ENCODE results near the gene DAZAP1.

DAZAP1 gene

DNA sequence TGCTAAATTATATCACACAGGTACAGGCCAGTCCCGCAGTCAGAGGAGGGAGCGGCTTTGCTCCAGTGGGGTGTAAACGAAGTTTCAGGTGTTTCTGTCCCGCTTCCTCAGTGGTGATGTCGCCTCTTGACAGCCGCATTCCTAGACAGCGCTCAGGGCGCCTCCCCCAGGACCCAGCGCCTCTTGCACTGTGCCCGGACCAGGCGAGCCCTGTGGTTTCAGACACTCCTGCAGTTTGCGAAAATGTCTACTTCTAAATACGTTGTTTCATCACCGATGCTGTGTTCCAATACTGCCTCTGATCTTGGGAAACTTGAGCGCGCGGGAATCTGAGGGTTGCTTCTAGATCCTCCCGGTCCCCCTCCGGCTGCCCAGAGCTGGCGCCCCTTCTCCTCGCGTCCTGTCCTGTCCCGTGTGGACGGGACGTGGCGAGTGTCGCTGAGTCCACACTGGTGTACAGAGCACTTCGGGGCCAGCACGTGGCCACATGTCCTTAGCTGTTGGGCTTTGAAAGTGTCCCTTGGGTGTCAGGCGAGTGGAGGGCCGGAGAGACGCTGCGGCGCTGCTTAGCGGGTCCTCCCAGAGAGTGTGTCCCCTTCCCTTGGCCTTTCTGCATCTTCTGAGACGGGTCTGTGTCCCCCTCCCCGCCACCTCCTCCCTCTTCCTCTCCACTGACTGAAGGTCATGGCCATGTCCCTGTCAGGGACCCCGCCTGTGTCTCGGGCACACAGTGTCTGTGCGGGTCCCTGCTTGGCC lies 16.2 kb downstream of the DAZAP1 start:
- no peak for ATAC-seq
- TF ChIP-seq, protein P1, sequence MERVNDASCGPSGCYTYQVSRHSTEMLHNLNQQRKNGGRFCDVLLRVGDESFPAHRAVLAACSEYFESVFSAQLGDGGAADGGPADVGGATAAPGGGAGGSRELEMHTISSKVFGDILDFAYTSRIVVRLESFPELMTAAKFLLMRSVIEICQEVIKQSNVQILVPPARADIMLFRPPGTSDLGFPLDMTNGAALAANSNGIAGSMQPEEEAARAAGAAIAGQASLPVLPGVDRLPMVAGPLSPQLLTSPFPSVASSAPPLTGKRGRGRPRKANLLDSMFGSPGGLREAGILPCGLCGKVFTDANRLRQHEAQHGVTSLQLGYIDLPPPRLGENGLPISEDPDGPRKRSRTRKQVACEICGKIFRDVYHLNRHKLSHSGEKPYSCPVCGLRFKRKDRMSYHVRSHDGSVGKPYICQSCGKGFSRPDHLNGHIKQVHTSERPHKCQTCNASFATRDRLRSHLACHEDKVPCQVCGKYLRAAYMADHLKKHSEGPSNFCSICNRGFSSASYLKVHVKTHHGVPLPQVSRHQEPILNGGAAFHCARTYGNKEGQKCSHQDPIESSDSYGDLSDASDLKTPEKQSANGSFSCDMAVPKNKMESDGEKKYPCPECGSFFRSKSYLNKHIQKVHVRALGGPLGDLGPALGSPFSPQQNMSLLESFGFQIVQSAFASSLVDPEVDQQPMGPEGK (CRISPR knock-in tag; IDR thresholded peaks at IDR 0.05; ENCODE audit: borderline replicate concordance) = no peak
- no peak for TF ChIP-seq ZNF565 (CRISPR knock-in tag; conservative IDR thresholded peaks at IDR 0.05; ENCODE audit: low read depth)
- no peak for TF ChIP-seq ZC3H10 (CRISPR knock-in tag; IDR thresholded peaks at IDR 0.05)
- TF ChIP-seq CREB5 (CRISPR knock-in tag; IDR thresholded peaks at IDR 0.05; ENCODE audit: low read depth) = no peak
- no peak for TF ChIP-seq OSR1 (CRISPR knock-in tag; IDR thresholded peaks at IDR 0.05)
- TF ChIP-seq CSDC2 (CRISPR knock-in tag; IDR thresholded peaks at IDR 0.05) = no peak
- no peak for TF ChIP-seq PPARA (CRISPR knock-in tag; IDR thresholded peaks at IDR 0.05; ENCODE audit: borderline replicate concordance)
- TF ChIP-seq TOX (CRISPR knock-in tag; IDR thresholded peaks at IDR 0.05; ENCODE audit: borderline replicate concordance) = no peak
- no peak for TF ChIP-seq ISL1 (CRISPR knock-in tag; IDR thresholded peaks at IDR 0.05)
- TF ChIP-seq ESRRG (CRISPR knock-in tag; IDR thresholded peaks at IDR 0.05) = no peak
- no peak for TF ChIP-seq BACH2 (CRISPR knock-in tag; IDR thresholded peaks at IDR 0.05; ENCODE audit: borderline replicate concordance)
- no peak for TF ChIP-seq ZNF8 (CRISPR knock-in tag; IDR thresholded peaks at IDR 0.05)
- TF ChIP-seq SNAI2 (CRISPR knock-in tag; IDR thresholded peaks at IDR 0.05) = no peak
- TF ChIP-seq, protein P2, sequence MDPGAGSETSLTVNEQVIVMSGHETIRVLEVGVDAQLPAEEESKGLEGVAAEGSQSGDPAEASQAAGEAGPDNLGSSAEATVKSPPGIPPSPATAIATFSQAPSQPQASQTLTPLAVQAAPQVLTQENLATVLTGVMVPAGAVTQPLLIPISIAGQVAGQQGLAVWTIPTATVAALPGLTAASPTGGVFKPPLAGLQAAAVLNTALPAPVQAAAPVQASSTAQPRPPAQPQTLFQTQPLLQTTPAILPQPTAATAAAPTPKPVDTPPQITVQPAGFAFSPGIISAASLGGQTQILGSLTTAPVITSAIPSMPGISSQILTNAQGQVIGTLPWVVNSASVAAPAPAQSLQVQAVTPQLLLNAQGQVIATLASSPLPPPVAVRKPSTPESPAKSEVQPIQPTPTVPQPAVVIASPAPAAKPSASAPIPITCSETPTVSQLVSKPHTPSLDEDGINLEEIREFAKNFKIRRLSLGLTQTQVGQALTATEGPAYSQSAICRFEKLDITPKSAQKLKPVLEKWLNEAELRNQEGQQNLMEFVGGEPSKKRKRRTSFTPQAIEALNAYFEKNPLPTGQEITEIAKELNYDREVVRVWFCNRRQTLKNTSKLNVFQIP (CRISPR knock-in tag; IDR thresholded peaks at IDR 0.05; ENCODE audit: borderline replicate concordance, low read depth) = no peak
- no peak for TF ChIP-seq ZFP30 (CRISPR knock-in tag; IDR thresholded peaks at IDR 0.05)

DNA sequence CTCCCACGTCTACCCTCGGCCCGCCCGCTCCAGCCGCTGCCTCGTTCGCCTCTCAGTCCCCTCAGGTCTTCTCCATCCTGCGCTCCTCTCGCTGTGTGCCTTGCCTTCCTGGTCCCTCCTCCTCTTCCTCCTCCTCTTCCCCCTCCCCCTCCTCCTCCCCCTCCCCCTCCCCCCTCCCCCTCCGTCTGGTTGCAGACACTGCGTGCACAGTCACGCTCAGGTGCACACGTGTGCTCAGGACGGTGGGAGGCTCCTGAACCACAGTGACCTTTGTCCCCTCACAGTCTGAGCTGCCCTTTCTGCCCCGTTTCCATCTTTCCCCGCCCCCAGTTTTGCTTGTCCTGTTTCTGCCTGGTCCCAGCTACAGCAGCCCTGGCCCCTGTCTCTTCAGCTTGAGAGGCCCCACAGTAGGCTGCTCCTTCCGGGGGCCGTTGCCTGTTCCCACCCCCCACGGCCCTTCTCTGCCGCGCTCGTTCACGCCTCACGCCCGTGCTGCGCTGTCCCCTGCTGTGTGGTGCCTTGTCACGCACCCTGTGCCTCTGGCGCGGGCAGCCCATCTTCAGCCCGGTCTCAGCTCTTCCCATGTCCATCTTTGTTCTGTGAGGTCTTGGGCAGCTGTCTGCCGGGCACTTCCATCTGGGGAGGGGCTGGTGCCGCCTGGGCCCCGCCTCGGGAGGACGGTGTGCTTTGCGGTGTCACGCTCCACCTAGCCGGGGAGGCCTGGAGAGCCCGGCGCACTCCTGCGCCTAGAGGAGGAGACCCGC lies 17.0 kb downstream of the DAZAP1 start:
- TF ChIP-seq ISL1 (CRISPR knock-in tag; IDR thresholded peaks at IDR 0.05) = no peak
- no peak for TF ChIP-seq TSHZ2 (CRISPR knock-in tag; IDR thresholded peaks at IDR 0.05)
- no peak for TF ChIP-seq BACH2 (CRISPR knock-in tag; IDR thresholded peaks at IDR 0.05; ENCODE audit: borderline replicate concordance)
- TF ChIP-seq, protein P1 (CRISPR knock-in tag; IDR thresholded peaks at IDR 0.05; ENCODE audit: borderline replicate concordance) = no peak
- no peak for TF ChIP-seq ESRRG (CRISPR knock-in tag; IDR thresholded peaks at IDR 0.05)
- no peak for TF ChIP-seq ZNF8 (CRISPR knock-in tag; IDR thresholded peaks at IDR 0.05)
- TF ChIP-seq ZNF70 (CRISPR knock-in tag; IDR thresholded peaks at IDR 0.05) = no peak
- TF ChIP-seq ARNTL (CRISPR knock-in tag; IDR thresholded peaks at IDR 0.05; ENCODE audit: borderline replicate concordance, low read depth) = no peak
- TF ChIP-seq ZNF565 (CRISPR knock-in tag; conservative IDR thresholded peaks at IDR 0.05; ENCODE audit: low read depth) = no peak
- no peak for TF ChIP-seq PPARA (CRISPR knock-in tag; IDR thresholded peaks at IDR 0.05; ENCODE audit: borderline replicate concordance)
- TF ChIP-seq RARB (CRISPR knock-in tag; IDR thresholded peaks at IDR 0.05) = no peak
- no peak for ATAC-seq
